Measurements from ENCODE around the gene ACAN.
"Not testable (repeated sequence)": the region's sequence is repeated elsewhere in the genome, so short reads cannot be mapped to it uniquely, and the experiment has no call there.

ACAN gene

DNA sequence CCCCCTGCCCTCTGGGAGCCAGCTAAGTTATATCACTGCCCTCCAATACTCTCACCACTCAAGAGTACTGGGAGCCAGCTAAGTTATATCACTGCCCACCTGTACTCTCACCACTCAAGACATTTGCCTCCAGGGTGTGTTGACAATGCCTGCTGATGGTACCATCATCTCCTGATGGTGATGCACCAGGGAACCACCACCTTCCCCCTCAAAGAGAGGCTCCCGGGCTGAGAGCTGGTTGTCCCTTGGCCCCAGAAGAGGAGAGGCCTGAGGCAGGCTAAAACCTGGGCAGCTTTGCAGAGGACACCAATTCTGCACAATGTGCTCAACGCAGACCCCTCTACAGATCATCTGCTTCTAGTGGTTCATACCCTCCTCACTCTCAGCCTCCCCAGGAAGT is 99.6 kb downstream of the ACAN start:
- no peak for DNase-seq (ENCODE audit: low read depth)

DNA sequence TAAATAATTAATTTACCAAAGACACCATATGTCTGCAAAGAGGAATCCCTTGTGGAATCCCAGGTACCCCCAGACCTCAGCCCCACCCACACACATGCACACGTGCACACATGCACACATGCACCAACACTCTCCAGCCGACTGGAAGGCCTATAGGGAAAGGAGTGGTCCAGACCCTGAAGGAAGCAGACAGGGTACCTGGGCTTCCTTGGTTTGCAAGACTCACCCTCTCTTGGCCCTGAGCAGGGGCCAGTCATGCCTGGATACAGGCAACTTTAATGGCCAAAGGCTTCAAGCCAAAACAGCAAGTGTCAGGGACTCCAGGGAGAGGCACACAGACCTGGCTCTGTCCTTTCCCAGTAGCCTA is 101.0 kb downstream of the ACAN start:
- no peak for DNase-seq (ENCODE audit: low read depth)

DNA sequence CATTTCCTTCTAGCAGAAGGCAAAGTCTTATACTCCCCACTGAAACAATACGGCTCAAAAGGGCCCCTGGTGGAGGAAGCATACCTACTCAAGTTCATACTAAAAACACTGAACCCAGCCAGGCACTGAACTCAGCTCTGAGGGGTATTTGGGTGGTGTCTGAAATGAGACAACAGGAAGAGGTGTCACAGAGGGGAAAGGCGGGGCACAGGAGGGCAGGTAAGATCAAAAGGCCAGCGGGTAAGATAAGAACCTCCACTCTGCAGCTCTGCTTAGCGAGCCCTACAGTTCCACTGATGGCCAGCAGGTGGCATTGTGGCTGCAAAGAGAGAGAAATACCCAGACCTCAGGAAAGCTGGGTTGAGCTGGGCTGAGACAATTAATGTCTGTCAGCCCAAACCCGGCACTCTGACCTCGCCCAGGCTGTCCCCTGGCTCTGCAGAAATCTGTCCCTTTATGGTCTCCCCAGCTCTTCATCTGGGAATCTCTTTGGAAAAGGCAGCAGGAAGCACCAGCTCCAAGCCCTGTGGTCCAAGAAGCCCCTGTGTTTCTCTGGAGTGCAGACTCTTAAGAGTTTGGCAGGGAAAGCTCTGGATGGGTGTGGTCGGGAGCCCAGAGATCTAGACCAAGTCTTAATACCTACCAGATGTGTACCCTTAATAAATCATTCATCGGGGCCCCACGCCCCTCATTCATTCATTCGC is 101.5 kb downstream of the ACAN start:
- DNase-seq (ENCODE audit: low read depth) = peak; percentile 75

DNA sequence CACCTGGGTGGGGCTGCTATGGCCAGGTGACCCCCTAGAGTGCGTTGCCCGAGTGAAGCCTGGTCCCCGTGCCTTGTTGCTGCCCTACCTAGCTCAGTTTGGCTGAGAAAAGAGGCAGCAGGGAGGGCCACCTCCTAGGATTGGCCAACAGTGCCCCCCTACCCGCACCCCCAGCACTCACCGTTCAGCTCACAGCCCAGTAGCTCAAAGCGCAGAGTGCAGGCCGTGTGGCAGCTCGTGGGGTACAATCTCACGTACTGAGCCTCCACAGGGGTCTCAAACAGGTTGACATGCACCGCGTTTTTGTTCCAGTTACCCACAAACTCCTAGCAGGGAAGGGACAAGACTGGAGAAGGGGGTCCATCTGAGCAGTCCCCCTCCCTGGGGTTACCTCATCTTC is 102.3 kb downstream of the ACAN start:
- no peak for DNase-seq (ENCODE audit: low read depth)

DNA sequence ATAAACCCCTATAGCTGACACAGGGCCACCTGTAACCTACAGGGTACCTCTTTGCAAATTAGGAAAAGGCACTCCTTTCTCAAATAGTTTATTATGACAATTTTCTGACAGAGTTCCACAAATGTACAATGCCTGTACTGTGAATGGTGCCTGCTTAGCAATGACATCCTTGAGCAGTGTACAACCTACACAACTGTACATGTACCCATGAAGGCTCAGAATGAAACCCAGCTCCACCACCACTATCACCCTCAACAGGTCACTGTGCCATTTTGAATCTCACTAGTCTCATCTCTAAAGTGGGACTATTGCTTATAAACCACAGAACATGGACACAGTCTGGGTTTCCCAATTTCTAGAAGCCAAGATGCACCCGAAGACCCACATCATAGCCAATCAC is 102.9 kb downstream of the ACAN start:
- DNase-seq (ENCODE audit: low read depth) = no peak

DNA sequence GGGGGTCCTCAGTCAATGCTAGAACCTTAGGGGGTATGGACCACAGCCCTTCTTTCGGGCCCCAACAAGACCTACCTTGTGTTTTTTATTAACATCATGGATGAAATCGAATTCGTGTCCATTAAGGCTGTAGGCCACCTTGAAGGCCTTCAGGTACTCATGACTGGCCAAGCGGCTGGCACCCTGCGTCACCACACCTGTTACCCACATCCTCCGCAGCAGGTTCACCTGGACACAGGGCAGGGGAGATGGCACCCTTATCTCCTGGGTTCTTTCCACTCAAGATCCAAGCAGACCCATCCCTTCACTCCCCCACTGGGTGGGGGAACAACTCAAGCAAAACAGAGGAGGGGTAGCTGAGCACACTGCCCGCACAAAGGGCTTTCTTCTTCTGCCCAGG is 103.3 kb downstream of the ACAN start:
- DNase-seq (ENCODE audit: low read depth) = no peak

DNA sequence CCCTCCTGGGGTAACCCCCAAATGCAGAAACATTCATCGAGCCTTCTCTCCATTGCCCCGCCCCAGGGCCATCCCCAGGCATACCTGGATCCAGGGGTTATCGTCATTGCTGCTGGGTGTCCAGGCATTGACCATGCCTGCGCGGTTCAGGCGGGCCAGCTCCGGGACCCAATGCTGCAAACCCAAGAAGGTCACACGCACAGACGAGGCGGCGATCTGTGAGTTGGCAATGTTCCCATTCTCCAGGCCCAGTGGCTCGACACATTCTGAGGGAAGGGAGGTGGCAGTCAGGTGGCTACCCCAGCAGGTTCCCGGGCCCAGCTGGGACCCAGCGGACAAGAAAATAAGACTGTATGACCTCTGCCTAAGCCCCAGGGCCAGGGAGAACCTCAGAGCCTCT is 103.9 kb downstream of the ACAN start:
- no peak for DNase-seq (ENCODE audit: low read depth)

DNA sequence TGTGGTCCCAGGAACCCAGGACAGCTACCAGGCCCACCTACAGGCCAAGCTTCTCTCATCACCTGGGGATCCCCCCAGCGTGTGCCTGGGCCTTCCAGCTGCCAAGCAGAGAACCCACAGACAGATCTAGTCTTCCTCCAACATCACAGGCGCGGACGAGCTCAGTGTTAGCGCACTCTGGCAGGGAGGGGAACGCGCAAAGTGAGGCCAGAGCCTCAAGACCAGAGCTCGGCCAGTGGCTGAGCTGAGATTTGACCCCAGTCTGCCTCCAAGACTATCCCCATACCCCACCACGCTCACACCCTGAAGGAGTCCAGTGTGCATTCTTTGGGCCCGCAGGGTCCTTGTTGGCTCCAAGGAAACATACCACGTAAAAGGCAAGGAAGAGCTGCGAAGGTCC is 104.9 kb downstream of the ACAN start:
- DNase-seq (ENCODE audit: low read depth) = no peak

DNA sequence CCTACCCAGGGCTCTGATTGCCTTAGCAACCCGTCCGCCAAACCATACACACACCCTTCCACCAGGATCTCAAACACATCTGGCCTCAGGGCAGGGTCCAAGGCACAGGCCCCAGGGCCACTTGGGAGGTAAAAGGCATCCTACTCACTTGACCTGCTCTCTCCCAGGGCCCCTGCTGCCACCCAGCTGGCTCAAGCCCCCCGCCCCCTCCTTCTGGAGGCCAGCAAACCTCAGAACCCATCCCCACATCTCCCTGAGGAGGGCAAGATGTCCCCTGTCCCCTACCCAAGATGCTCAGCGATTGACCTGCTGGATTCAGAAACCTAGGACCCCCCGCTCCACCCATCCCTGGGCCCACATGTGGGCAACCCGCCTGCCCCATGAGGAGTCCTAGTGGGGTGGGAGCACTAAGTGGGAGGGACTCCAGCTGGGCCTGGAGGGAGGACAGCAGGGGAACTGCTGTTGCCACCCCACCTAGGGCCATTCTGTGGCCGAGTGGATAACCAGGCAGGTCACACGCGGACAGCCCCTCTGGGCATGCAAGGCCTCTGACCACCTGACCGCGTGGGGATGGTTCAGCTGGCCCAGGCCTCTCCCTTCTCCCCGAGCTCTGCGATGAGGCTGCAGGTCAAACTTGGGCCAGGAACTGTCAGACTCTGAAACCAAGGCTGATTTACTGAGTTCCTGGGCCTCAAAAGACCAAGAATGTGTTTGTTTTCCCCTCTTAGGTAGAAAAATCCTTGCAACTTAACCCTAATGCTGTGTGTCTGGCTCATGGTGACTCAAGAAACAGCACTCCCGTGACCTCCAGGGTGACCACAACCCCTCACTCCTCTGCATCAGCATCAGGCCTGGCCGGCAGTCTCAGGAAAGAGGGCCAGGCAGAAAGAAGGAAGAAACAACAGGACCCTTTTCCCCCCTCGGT is 105.7 kb downstream of the ACAN start:
- no peak for DNase-seq (ENCODE audit: low read depth)

DNA sequence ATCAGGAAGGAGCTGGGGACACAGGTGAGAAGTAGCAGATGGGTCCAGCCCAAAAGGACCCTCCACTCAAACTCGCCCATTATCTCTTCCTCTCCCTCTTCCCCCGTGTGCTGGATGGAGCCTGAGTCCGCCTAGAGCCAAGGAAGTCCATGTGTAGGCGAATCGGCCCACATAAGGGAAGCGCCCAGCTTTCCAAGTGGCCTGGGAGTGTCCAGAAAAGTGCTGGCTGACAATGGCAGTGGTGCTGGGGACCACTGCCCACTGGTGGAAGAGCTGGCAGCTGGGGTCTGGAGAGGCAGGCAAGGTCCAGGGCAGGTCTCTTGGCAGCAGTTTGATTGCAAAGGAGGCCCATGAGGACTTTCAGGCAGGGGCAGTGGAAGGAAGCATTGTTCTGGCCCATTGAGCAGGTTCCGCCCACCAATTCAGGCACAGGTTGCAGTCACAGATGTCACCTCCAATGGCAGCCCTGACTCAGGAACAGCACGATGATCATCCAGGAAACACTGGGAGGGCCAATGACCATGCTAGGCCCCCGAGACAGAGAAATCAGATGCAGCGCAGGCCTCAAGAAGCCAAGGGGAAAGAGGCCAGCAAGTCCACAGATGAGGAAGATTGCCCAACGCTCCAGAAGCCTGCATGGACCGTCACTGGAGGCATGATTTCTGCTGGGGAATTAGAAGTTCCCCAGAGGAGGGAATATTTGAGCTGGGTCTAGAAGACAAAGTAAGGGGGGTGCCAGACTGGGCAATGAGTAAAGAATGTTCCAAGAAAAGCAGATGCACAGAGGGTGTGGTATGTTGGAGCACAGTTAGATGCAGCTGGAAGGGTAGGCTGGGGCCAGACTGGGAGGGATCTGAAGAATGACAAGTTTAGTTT is 107.0 kb downstream of the ACAN start:
- DNase-seq (ENCODE audit: low read depth) = no peak

DNA sequence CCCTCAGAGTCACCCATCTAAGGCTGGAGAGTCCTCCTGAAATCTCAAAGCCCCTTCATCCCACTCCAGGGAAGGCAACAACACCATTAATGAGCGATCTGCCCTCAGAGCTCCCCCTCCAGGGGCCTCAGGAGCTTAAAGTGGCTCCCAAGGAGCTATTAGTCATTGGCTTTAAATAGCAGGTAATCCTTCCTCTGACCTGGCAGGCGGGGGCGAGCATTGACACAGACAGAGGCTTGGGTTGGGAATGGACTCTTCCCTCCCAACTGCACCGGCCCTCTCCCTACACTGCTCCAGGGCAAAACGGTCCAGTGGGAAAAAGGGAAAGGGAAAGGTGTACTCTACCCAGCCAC is 108.5 kb downstream of the ACAN start:
- DNase-seq (ENCODE audit: low read depth) = no peak

DNA sequence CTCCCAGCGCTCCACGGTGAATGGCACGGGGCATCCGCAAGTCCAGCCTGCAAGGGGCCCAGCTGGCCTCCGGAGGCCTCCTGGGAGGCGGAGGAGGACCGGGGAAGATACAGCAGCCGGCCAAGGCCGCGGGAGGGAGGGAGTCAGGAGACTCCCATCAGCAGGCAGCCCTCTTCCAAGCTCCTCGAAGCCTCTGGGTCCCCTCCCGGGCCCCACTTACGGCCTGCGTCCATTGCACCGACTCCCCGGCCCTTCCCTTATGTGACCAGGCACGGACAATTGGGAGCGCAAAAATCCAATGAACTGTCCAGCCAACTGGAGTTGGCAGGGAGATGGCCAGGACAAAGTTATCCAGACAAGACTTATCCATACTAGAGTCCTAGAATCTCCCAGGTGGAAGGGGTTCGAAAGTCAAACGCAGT is 109.3 kb downstream of the ACAN start:
- DNase-seq (ENCODE audit: low read depth) = no peak

DNA sequence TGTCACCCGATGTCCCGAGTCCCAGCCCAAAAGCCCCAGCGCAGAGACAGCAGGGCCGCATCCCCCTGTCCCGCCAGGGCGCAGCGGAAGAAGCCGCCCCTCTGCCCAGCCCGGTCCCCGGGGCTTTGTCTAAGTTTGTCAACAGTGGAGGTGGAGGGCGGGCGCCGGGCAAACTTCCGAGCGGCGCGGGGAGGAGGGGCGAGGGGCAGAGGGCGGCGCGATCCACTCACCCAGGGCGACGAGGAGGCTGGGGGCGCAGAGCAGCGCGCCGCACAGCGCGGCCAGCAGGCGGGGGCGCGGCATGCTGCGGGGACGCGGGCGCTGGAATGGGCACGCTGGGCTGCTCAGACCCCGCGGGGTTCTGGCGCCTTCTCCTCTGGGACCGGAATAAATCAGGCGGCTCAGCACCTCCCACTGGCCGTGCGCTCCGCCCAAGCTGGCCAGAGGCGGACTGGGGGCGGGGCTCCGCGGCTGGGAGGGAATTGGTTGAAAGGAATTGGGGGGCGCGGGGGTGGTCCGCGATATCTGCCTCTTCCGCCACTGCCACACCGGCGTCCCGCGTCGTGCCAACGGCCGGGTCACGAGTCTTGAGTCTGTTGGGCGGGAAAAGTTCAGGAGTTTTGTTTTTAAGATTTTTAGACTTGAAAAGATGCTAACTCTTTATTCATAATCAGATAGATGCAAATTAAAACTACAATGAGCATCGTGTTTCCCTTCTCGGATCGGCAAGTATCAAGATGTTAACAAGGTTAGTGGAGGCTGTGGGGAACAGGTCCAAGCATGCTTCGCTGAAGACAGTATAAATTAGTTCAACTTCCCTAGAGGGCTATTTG is 110.0 kb downstream of the ACAN start, which contains the start of gene MFGE8:
TSS of gene MFGE8 (minus strand) at position 363 of the 833 bp plus-strand sequence. CDS start at position 303, 60 bp downstream.
- peak; percentile 51 for DNase-seq (ENCODE audit: low read depth)

DNA sequence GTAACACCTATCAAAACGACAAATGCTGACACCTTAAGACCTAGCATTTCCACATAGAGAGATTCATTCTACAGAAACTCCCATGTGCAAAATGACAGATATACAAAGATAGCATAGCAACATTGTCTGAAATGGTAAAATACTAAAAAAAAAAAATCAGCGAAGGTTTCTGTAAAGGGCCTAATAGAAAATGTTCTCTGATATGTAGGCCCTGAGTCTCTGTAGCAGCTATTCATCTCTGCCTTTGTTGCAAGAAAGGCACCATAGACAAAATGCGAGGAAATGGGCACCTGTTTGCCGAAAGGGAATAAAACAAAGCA is 110.6 kb downstream of the ACAN start:
- DNase-seq (ENCODE audit: low read depth) = no peak

DNA sequence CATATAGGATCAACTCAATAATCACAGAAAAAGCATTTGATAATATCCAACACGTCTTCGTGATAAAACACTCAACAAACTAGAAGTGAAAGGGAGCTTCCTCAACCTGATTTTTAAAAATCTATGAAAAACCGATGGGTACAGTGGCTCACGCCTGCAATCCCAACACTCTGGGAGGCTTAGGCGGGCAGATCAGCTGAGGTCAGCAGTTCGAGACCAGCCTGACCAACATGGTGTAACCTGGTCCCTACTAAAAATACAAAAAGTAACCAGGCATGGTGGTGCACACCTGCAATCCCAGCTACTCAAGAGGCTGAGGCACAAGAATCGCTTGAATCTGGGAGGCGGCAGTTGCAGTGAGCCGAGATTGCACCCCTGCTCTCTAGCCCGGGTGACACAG is 112.1 kb downstream of the ACAN start:
- no peak for DNase-seq (ENCODE audit: low read depth)

DNA sequence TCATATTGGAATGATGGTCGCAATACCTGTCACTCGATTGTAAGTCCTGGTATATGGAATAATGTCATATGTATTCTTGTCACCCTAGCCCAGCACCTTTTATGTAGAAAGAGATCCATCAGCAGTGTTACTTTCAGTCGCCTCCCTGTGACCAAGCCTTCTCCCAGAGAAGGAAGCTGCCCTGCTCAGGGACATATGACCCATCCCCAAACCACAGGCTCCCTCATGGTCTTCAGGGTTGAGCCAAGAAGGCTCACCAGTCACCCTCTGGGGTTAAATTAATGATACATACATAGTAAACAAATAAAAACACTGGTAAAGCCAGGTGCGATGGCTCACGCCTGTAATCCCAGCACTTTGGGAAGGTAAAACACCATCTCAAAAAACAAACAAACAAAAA is 114.5 kb downstream of the ACAN start:
- DNase-seq (ENCODE audit: low read depth) = no peak

DNA sequence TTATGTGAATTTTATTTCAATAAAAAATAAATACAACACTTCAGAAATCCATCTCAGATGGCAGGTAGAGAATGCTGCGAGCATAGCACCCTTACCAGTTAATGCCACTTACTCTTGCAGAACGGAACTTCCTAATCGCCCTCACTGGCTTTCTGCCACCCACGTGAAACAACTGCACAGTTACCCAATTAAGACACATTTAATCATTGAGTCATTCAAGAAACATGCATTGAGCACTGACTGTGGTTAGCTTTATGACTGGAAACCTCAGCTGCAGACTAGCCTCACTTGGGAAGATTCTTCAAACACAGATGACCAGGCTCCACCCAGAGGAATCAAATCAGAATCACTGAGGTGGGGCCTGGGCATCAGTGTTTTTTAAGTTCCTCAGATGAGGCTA is 115.5 kb downstream of the ACAN start:
- no peak for DNase-seq (ENCODE audit: low read depth)

DNA sequence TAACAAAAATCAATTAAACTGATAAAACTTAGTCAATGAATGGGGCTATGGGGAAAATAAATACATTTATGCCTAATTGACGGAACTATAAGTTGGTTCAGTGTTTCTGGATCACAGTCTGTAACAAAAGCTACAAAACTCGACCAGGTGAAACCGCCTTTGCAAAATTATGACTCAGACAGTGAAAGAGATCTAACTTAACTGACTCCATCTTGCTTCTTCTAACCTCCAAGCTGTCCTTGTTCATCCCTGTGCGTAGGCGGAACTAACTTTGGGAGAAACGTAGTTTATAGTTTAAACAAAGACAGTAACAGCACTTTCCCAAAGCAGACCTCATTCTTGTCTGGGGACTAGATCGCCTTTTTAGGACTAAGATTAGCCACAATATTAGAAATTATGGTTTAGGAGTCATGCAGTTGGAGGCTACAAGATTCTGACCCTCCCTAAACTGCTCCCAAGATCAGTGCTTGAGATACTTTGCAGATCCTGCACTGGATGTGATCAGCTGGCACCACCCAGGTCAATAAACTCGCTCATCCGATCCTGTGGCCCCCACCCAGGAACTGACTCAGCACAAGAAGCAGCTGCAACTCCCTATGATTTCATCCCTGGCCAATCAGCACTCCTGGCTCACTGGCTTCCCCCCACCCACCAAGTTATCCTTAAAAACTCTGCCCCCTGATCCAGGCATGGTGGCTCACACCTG is 117.1 kb downstream of the ACAN start:
- no peak for DNase-seq (ENCODE audit: low read depth)

DNA sequence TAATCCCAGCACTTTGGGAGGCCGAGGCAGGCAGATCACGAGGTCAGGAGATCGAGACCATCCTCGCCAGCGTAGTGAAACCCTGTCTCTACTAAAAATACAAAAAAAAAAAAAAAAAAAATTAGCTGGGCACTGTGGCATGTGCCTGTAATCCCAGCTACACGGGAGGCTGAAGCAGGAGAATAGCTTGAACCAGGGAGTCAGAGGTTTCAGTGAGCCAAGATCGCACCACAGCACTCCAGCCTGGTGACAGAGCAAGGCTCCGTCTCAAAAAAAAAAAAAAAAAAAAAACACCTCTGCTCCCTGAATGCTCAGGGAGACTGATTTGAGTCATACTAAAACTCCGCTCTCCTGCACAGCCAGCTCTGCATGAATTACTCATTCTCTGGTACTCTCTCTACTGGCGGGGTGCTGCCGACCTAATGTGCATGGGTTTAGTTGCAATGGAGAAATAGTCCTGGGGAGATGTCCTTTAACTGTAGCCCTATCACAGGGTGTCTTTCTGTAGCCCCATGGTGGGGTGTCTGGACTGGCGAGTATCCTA is 117.7 kb downstream of the ACAN start:
- DNase-seq (ENCODE audit: low read depth) = not testable (repeated sequence)
